ENCODE results near the gene IGFBP1.

IGFBP1 gene

GRCh38 chr7:45939574-45939973, 51.3 kb downstream of the IGFBP1 start:
- ATAC-seq: no peak

- ATAC-seq: peak in 1 of 2 donors; percentile 33
Observed at GRCh38 chr7:45940237-45940781, 52.0 kb downstream of the IGFBP1 start.

- ATAC-seq: no peak
Observed at GRCh38 chr7:45940939-45941338, 52.7 kb downstream of the IGFBP1 start.

Measured in activated CD4-positive, CD25-positive, alpha-beta regulatory T cell treated with anti-CD3 and anti-CD28 coated beads, Interleukin-2, amount 50 U/mL, for 24 hours (primary cell).